HEK293 (cell line): ENCODE measurements around the gene GDPD5.

Experiments used
- SP2 ChIP-seq: fragments of 450-650 bp; formaldehyde crosslinking; IDR thresholded peaks from 2 replicates; pipeline ENCODE4 v1.5.1; 2016; ENCODE audit warnings: missing biosample characterization, missing genetic modification characterization
- ZBTB21 ChIP-seq: fragments of 450-650 bp; formaldehyde crosslinking; IDR thresholded peaks from 2 replicates; pipeline ENCODE4 v1.5.1; 2017; ENCODE audit warnings: missing biosample characterization, missing genetic modification characterization
- ZNF114 ChIP-seq: fragments of 450-650 bp; formaldehyde crosslinking; IDR thresholded peaks from 2 replicates; pipeline ENCODE4 v1.5.0; 2017; ENCODE audit warnings: missing biosample characterization, missing genetic modification characterization
- ZNF292 ChIP-seq: fragments of 450-650 bp; formaldehyde crosslinking; IDR thresholded peaks from 2 replicates; pipeline ENCODE4 v1.5.1; 2016; ENCODE audit warnings: low read depth, missing biosample characterization, missing genetic modification characterization, borderline replicate concordance
- ZNF664 ChIP-seq: fragments of 450-650 bp; formaldehyde crosslinking; IDR thresholded peaks from 2 replicates; pipeline ENCODE4 v1.5.1; 2016; ENCODE audit warnings: missing biosample characterization, missing genetic modification characterization
- TF ChIP-seq, protein P1 (sequence below): fragments of 450-650 bp; formaldehyde crosslinking; IDR thresholded peaks from 2 replicates; pipeline ENCODE4 v1.5.1; 2016; ENCODE audit warnings: missing biosample characterization, missing genetic modification characterization

DNA sequence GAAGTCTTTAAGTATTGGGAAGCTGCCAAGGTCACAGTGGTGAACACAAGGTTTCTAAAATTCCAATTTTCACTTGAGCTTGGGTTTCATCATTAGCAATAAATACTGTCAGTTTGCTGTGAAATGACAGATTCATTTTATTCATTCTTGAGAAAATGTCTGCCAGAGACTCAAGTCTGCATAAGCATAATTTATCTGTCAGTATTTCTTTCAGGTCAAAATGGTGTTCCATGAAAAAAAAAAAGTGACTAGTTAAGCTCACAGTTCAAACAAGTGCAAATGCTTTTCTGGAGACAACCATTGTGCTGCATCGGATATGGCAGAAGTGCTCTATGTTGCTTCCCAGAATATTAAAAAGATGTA lies 8.1 kb upstream of the GDPD5 start:
- TF ChIP-seq ZNF114 (no peak), ZNF292 (tag by site-specific recombination) (no peak), SP2 (tag by site-specific recombination) (no peak), ZNF664 (tag by site-specific recombination) (no peak), ZBTB21 (no peak)
- TF ChIP-seq, protein P1, sequence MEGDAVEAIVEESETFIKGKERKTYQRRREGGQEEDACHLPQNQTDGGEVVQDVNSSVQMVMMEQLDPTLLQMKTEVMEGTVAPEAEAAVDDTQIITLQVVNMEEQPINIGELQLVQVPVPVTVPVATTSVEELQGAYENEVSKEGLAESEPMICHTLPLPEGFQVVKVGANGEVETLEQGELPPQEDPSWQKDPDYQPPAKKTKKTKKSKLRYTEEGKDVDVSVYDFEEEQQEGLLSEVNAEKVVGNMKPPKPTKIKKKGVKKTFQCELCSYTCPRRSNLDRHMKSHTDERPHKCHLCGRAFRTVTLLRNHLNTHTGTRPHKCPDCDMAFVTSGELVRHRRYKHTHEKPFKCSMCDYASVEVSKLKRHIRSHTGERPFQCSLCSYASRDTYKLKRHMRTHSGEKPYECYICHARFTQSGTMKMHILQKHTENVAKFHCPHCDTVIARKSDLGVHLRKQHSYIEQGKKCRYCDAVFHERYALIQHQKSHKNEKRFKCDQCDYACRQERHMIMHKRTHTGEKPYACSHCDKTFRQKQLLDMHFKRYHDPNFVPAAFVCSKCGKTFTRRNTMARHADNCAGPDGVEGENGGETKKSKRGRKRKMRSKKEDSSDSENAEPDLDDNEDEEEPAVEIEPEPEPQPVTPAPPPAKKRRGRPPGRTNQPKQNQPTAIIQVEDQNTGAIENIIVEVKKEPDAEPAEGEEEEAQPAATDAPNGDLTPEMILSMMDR (tag by site-specific recombination): no peak
